GM18868 (cell line): ENCODE measurements around the gene CDH13.

ENCODE experiments used
- ATAC-seq: cut with Tn5 transposase; IDR thresholded peaks from one replicate; pipeline ENCODE4 v1.9.1; 2021; ENCODE audit warnings: mild to moderate bottlenecking, moderate library complexity; ENCODE audit not compliant: unreplicated experiment

The CDH13 gene

DNA sequence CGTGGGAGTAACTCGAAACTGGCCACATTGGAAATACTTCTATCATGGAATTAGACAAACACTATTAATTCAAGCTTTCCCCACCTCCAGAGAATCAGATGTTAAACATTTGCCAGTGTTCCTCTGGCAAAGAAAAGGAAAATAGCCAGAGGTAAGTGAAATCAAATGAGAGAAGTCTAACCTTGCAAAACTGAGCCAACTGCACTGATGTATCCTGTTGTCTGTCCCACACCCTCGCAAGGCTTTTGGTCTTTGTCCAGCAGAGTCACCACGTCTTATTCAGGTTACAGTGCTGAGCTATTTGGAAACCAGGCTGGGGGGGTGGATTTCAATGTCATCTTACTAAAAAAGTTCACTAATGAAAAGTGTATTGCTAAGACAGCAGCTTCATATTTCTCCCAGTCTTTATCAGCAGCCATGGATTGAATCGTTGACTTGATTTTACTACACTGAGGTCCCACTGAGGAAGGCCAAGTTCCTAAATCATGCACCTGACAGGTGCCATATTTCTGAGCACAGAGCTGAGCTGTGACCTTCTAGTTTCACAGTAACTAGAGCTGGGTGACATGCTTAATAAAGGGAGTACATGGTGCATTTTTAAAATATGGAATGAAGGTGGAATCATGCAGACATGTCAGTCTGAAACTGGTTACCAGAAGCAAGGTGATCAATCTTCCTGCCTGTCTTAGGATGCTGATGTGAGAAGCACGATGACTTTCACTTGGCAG is 1095.9 kb downstream of the CDH13 start:
- ATAC-seq, result no peak

DNA sequence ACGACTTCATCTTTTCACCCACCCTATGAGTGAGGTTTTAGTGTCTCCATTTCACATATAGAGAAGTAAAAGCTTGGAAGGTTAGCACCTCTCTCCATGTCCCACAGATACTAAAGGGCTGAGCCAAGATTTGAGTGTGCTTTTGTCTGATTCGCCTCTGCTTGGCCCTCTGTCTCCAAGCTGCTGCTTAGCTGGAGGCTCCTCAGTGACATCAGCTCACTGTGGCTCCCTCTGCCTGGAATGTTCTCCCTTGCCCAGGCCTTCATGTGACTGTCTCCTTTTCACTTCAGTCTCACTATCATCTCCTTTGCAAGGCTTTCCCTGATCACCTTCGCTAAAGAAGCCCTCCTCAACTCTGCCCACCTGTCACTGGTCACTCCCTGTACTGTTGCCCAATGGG is 1096.5 kb downstream of the CDH13 start:
- no peak for ATAC-seq

DNA sequence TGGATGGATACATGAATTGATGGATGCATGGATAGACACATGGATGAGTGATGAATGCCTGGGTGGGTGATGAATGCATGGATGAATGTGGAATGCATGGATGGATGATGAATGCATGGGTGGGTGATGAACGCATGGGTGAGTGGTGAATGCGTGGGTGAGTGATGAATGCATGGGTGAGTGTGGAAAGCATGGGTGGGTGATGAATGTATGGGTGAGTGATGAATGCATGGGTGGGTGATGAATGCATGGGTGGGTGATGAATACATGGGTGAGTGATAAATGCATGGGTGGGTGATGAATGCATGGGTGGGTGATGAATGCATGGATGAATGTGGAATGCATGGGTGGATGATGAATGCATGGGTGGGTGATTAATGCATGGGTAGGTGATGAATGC is 1097.1 kb downstream of the CDH13 start:
- no peak for ATAC-seq

DNA sequence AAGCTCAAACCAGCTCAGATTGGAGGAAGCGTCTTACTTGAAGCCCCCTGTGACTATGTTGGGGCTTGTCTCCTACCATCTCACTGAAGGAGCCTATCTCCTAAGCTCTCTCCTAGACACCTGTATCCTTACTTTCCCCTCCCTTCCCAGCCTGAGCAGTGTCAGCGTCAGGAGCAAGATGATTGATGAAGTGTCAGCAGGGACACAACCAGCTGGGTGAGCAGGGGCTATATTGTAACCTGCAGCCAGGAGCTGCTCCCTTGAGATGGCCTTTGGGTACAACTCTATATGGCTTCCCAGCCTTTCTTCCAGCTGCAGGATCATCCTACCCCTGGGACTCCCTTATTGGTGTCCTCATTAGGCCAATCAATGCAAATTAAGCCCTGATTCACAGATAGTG is 1097.8 kb downstream of the CDH13 start:
- ATAC-seq, result no peak

DNA sequence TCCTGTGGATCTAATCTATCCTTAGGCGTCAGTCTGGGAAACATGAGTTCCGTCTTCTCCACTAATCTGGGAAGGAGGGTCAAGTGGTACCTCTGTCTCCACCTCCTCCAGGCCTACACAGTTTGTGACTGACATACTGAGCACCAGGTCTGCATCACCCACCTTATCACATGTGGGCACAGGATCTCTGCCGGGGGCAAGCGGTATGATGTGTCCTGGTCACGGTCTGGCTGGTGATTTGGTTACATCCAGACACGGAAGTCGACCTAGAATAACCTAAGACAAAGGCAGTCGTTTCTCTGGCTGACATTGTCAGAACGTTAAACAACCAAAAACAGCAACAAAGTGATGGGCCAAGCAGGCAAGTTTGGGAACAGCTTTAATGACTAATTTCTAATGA is 1098.5 kb downstream of the CDH13 start:
- ATAC-seq, result no peak

DNA sequence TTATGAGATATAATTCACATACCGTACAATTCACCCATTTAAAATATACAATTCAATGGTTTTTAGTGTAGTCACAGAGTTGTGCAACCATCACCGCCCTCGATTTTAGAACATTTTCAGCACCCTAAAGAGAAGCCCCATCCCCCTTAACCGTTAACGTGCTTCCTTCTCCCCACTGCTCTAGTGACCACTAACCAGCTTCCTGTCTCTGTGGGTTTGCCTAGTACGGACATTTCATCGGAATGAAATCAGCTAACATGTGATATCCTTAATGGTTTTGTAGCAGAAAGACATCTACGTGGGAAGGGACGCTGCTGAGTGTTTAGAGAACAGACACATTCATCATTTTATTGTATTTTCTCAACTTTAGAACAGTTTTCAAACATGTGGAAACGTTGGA is 1100.2 kb downstream of the CDH13 start:
- ATAC-seq, result no peak

DNA sequence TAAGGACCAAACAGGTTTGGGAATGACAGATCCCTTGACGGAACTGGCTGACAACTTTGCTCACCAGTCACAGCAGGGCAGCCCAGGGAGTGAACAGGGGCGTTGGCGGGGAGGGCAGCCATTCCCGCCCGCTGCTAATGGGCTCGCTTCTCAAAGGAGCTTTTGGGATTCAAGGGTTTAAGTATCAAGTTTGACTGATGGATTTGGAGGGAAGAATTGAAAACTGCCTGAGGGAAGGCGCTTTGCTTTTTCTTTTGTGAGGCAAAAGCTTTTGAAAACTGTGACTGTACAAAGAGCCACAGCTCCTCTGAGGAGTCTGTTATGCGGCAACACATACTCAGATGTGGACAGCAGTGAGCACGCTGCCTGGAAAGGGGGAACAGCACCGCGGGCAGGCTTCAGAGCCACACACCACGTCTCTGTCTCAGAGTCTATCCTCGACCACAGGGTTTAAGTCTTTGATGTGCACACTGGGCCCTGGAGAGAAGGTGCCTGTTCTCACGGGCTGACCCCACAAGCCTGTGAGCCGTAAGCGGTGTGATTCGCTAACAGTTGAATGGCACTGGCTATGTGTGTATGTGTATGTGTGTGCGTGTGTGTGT is 1101.1 kb downstream of the CDH13 start:
- no peak for ATAC-seq

DNA sequence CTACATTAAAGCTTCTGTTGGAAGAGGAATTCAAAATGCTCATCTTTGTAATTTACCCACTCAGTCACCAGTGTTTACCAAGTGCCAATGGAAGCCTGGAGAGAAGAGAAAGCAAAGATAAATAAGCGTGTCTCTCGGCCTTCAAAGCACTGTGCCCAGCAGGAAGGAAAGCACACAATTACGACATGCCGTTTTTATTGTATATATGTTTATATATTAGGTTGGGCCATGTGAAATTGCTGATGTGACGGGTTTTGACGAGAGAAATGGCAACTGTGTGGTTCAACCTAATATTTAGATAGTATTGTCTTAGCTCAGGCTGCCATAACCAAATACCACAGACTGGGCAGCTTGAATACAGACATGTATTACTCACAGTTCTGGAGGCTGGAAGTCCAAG is 1101.7 kb downstream of the CDH13 start:
- no peak for ATAC-seq

DNA sequence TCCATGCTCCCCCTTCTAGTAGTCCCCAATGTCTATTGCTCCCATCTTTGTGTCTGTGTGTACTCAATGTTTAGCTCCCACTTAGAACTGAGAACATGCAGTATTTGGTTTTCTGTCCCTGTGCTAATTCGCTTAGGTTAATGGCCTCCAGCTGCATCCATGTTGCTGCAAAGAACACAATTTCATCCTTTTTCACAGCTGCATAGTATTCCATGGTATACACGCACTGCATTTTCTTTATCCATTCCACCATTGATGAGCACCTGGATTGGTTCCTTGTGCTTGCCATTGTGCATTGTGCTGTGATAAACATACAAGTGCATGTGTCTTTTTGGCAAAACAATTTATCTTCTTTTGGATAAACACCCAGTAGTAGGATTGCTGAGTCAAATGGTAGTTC is 1104.0 kb downstream of the CDH13 start:
- no peak for ATAC-seq

DNA sequence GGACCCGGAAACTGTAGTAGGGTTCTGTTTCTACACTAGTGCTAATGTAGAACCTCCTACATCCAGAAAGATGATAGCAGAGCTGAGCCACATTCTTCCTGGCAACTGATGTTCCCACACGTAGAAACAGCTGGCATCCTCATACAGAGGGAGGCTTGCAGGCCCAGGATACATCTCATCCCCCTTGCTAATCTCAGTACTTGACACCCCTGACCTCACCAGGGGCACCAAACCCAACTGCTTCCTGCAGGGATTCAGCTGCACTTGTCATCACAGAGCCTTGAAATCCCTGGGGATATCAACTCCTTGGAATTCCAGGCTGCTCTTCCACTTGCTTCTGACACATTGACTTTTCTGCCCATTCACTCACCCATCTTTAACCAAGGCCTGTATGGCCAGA is 1105.8 kb downstream of the CDH13 start:
- ATAC-seq, result no peak

DNA sequence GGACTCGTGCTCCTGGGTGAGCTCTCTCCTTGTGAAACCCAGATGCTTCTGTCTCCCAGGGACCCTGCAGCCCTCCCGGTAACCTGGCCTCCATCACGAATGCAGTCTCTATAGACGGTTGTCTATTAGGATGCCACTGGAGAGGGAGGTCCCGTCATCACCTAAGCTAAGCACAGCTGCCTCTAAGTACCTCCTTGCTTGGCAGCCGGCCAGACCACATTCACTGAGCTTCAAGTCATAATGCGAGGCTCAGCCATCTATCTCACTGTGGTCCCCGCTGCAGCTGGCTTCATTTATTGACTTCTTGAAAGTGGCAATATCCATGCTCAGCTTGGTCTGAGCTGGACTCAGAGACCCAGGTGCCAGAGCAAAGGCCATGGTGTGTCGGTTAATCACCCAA is 1106.5 kb downstream of the CDH13 start:
- no peak for ATAC-seq

DNA sequence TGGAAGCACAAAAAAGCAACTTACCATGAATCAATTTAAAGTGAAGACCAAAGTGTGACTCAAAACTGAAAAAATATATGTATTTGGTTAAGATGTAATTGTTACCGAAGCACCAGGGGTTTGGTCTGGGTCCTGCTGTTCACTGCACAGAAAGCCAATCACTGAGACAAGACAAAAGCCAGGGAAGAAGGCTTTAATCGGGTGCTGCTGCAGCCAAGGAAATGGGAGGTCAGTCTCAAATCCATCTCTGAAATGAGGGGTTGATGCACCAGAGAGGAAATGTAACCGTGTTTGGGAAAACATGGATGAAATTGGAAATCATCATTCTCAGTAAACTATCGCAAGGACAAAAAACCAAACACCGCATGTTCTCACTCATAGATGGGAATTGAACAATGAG is 1107.4 kb downstream of the CDH13 start:
- no peak for ATAC-seq

DNA sequence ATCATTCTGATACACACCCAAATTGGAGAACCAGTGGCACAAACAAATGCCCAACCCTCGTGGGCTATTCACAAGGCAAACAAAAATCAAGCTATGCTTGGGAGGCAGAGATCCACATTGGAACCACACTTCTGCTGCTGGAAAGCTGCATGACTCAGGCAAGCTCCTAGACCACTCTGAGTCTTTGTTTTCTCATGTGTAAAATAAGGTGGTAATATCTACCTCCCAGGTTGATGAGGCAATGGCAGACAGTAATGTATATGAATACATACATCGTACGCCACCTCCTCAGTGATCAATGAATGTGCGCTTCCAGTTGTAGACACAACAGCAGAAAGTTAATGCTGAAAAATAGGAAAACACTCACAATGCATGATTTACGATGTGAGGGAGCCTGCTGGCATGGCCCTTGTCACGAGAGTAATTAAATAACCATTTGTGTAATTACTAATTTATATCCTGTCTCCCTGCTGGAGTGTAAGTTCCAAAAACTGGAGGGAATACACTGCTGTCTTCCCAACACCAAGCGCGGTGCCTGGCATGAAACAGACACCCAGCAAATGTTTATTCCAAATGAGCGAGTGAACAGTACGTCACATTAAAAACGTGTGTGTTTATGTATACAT is 1111.1 kb downstream of the CDH13 start:
- ATAC-seq, result no peak

DNA sequence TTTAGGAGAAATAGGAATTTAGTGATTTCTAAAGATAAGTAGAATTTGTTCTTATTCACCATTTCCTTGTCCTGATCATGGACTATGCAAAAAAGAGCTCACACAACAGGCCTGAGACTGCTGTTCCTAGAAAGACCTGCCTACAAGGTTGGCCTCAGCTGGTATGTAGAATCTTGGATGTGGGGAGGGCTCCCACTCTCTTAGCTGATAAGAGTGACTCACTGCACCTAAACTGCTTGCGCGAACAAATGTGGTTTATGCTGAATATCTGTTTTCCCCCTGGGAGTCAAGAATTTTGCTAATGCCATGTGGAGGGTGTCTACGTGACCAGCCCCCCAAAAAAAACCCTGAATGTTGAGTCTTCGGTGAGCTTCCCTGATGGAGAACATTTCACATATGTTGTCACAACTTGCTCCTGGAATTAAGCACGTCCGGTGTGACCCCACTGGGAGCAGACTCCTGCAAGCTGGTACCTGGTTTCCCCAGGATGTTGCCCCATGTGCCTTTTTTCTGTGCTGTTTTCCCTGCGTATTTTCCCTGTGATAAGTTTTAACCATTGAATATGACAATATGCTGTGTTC is 1112.2 kb downstream of the CDH13 start:
- no peak for ATAC-seq

DNA sequence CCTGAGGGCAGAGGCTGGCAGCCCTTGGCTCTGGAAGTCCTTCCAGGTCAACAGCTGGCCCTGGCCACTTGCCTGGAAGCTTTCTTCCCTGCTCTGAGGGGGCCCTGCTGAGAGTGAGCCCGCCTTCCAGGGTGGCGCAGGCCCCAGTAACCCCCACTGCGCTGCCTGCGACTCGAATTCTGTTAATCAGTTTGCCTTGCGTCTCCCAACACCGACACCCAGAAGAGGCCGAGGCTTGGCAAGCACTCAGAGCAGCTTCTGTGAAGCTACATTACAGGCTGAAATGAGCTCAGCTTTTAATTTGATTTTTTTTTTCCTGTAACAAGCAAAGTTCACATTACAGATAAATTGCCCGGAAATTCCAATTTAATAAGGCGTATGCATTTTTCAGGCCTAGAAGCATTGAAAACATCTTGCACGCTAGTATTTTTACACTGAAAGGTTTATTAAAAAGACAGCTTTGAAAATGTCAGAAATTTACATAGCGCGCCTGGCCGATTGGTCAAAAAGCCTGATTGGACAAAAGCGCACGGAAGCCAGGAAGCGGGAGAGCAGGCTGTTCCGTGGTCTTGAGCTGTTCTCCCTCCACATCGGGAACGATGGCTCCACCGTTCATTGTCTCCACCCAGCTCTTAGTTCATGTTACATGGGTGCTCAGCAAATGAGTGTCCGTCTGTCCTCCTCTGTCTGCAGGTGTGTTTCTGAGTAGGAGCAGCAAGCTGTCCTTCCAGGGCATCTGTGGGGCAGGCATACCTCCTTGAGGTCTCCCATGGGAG is 1115.5 kb downstream of the CDH13 start:
- no peak for ATAC-seq

DNA sequence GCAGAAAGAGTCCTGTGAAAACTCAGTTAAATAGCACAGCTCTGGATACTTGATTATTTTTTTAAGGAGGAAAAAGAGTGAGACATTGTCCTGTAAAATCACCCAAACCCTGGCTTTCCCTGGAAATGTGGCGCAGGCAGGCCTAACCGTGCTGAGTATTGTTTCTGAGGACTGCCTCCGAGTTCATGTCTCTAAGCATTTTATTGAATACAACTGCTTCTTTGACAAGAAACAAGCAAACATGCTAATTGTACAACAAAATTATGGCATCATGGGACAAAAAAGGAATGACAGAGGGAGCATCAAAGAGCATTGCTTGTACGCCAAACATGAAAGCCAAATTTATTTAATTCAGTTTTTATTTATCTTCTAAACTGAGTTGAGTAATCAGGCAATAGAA is 1116.5 kb downstream of the CDH13 start:
- ATAC-seq, result no peak

DNA sequence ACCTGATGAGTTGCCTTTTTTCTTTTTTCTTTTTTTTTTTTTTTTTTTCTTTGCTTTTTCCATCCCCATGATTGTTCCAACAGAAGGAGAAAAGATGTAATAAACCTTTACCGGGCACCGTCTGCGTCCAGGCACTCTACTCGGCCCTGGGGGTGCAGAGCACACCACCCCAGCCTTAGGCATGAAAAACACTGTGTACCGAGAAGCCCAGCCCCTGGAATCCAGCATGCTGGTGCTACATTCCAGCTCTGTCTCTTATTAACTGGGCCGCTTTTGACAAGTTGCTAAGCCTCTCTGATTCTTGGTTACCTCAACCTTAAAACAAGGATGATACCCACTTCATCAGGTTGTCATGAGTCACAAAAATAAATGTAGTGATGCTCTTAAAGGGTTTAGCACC is 1117.0 kb downstream of the CDH13 start:
- no peak for ATAC-seq

DNA sequence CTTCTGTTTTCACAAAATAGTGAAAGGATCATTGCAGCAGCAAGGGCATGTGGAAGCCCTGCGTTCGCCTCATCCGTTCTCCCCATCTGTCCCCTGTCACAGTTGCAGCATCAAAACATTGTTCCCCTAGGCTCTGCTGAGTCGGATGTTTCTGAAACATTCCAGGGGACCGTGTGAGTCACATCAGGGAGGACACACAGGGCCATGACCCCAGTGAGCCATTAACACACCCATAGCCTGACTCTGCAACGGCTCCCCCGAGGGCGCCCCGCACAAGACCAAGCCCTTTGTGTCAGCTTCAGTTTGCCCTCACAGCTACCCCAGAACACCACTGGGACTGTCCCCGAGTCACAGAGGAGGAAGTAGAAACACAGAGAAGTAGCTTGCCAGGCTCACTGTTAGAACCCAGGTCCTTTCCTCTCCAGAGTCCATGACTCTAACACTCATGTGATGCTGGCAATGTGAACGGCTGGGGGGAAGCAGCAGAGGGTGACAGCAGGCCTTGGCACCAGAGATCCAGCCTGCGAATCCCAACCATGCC is 1117.7 kb downstream of the CDH13 start:
- ATAC-seq, result no peak

DNA sequence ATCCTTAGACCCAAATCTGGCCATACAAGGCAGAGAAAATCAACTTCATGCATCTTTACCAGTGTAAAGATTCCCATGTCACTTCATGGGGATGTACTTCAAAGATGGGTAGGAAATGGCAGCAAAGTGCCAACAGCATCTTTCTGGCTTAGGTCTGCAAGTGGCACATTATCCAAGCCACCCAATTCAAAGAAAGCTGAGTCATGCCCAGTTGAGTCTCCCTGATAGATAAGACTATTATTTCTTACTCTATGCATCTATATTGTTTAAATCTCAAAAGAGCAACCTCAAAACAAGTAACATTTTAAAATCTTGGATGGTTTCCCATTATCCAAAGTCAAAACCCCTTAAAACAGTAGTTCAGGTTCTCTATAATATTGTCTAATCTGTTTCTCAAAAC is 1119.8 kb downstream of the CDH13 start:
- ATAC-seq, result no peak

DNA sequence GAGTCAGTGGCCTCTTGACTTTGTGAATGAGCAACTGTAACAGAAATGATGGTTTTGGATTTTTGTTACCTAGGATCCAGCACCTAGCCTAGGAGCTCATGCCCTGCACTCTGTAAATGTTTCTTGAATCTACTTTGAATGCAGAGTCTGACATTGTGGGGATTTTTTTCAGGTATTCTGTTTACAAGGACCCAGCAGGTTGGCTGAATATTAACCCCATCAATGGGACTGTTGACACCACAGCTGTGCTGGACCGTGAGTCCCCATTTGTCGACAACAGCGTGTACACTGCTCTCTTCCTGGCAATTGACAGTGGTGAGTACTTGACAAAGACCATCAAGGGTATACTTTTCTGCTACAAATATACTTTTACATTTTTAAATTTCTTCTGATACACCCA is 1121.2 kb downstream of the CDH13 start:
- no peak for ATAC-seq

DNA sequence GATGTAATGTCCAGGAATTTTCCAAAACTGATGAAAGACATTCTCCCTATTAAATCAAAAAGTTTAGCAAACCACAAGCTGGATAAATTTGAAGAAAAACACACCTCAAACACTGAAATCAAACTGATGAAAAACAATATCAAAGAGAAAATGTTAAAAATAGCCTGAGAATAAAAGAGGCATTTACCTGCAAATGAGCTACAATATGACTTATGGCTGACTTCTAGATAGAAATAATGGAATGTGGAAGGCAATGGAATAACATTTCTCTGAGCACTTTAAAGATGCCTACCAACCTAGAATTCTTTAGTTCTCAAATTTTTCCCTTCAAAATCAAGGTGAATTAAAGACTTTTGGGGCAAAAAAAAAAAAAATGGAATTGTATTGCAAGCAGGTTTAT is 1128.6 kb downstream of the CDH13 start:
- no peak for ATAC-seq
